GM19438 (cell line): Measurements from ENCODE around the gene AKAP13.
"Not testable (repeated sequence)": the region's sequence is repeated elsewhere in the genome, so short reads cannot be mapped to it uniquely, and the experiment has no call there.

Source experiments
- ATAC-seq: cut with Tn5 transposase; IDR thresholded peaks from one replicate; pipeline ENCODE4 v1.9.1; 2021; ENCODE audit warnings: low read depth; ENCODE audit not compliant: unreplicated experiment

Gene AKAP13

GRCh38 chr15:85793641-85794597, 413.5 kb downstream of the AKAP13 start:
- ATAC-seq, result peak; percentile 54

DNA sequence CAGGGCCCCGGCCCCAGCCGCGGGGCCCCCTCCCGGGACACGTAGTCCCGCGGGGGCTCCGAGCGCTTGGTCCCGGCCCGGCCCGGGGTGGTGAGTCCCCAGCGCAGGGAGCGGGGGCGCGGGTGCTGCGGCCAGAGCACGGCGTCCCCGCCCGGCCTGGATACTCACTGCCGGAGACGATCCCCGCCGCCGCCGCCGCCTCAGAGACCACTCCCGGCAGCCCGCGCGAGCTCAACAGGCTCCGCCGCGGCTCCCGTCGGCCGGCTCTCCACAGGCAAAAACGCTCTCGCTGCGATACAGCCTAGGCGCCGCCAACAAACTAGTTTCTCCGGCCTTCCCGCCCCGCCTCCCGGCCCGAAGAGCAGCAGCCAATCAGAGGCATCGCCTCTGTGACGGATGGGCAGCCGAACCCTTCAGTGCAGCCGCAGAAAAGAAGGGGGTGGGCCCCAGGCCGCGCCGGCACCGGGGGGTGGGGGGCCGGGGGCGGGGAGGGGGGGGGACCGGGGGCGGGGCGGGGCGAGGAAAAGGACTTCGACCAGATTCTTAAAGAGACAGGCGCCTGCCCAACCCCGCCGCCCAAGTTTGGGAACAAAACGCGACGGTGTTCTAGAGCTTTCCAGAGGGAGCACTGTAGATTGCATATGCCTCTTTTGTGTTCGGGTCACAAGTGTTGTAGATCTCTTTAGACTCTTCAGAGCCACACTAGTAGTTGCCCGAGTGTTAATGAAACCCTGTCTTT, 414.4 kb downstream of the AKAP13 start, which contains the start of gene KLHL25:
TSS of gene KLHL25 (minus strand) at position 328 of the 739 bp plus-strand sequence. CDS start 25,115 bp downstream, outside the sequence.
- peak; percentile 99 for ATAC-seq

DNA sequence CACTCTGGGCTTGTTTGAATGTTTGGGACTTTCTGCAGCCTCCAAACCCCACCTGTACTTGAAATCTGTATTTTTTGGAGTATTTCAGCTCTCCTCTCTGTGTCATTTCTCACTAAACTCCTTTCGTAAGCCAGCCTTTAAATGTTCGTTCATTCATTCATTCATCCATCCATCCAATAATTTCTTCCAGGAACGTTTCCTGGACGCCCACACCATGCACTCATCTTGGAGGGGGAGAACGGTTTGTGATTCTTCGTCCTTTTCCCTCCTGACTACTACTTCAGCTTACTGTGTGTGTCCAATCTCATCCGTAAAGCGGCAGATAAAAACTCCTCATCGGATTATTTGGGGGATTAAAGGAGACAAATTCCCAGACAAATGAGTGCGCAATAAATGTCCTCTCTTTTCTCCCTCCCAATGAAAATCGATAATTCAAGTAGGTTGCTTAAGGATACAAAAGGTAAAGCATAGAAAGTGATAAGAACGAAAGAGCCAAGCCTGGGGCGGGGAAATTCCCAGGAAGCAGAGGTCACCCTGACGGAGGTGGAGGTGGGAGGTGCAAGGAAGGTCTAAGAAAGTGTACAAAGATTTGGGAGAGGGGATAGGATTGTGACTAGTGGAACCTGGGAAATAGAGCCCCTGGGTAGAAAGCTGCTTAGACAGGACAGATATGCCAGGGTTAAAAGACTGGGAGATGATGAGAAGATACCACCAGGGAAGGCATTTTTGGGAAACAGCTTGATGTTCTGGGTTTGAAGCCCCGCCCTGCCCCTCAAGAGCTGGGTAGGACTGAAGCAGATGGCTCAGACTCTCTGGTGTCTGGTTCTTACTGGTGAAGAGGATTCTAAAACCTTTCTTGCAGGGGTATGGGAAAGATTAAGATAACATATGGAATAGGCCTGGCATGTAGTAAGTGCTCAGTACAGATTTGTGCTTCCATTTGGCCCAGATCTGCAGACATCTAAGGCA, 415.2 kb downstream of the AKAP13 start:
- no peak for ATAC-seq

- ATAC-seq, result not testable (repeated sequence)
Observed at GRCh38 chr15:85796371-85796770, 416.0 kb downstream of the AKAP13 start.
